H1 (cell line): ENCODE measurements around the gene TUBGCP2. TPM values are rescaled to one million over a fixed set of nuclear protein-coding genes. Genes with fewer than 3 reads are reported as not detected.

Experiments used
- ATF2 ChIP-seq: IDR thresholded peaks from 2 replicates; pipeline ENCODE4 v1.6.1; 2012; ENCODE audit warnings: low read length, inconsistent platforms
- JUN ChIP-seq: IDR thresholded peaks from 2 replicates; pipeline ENCODE4 v1.6.1; 2011; ENCODE audit warnings: low read depth, mild to moderate bottlenecking, improper control_type of control experiment, low read length
- MAFK ChIP-seq: IDR thresholded peaks from 2 replicates; pipeline ENCODE4 v1.6.1; 2012; ENCODE audit warnings: low read depth, mild to moderate bottlenecking, improper control_type of control experiment, low read length
- POU5F1 ChIP-seq: IDR thresholded peaks from 2 replicates; pipeline ENCODE4 v1.6.1; 2011; ENCODE audit warnings: low read depth, mild to moderate bottlenecking, low read length, moderate library complexity
- polyA plus RNA-seq, 7 experiments: library from polyadenylated mRNA; depleted of rRNA in 3 of 7; stranded (reverse) in 5 of 7; unstranded in 2 of 7; fragments of >200 nt in 5 of 7; fragments of 200-250 nt in 2 of 7; gene quantifications; 1 replicate in 5 of 7; 2 replicates in 1 of 7; 4 replicates in 1 of 7; pipeline versions ENCODE4 v1.2.1 to v1.2.3, GENCODE V29; 2011 to 2013; ENCODE audit warnings: missing spikeins in 2 of 7, mixed read lengths in 2 of 7
- total RNA-seq: library from RNA; stranded (reverse); fragmentation: NEBNext Ultra II Directional; extraction: Animal tissue kit (Norgen Biotek cat#: 25700); gene quantifications from 2 replicates; pipeline ENCODE4 v1.2.1, GENCODE V29; 2021

TUBGCP2 gene
- total and polyA plus RNA-seq, 2 of the 8 experiments (the other 6 are each of a cell fraction or from before 2014, with no cell fraction given): 34.9 to 51.9 TPM

GRCh38 chr10:133341983-133342382 is 33.3 kb upstream of the TUBGCP2 start (continued):
- TF ChIP-seq ATF2: no peak
- TF ChIP-seq JUN: no peak
- TF ChIP-seq POU5F1: no peak
- no peak for TF ChIP-seq MAFK
